Measurements from ENCODE around the gene PROP1. TPM values are rescaled to one million over a fixed set of nuclear protein-coding genes. Genes with fewer than 3 reads are reported as not detected.
A peak's percentile ranks its signal among the peaks of the same experiment; 100 is the strongest.
"Not testable (repeated sequence)": the region's sequence is repeated elsewhere in the genome, so short reads cannot be mapped to it uniquely, and the experiment has no call there.

Gene PROP1
- total and polyA plus RNA-seq, 4 donors, result not detected

DNA sequence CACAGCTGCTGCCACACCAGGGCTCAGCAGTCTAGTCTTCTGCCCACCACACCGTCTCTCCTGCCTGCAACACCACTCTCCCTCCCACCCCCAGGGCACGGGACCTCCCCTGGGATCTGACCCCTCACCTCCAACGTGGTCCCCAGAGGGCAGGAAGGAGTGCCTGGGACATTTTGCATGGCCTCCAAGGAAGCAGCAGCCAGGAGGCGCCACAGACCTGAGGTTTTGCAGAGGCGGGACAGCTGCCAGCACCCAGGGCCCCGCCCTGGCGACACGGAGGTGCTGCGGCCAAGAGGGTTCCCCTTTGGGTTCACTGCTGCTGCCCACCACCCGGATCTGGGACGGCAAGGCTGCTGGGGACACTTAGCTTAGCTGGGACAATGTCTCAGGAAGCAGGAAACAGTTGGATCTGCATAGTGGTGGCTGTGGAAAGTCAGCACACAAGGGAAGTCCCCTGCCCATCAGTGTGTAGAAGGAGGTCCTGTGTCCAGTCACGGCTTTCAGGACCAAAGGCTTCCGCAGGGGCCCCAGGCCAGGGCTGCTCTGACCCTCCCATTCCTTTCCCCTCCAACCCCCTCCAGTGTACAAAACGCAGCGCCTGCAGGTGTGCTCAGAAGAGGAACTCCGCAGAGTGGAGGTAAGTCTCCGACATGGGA, 13.8 kb downstream of the PROP1 start:
- Histone ChIP-seq H3K27ac (ENCODE audit: low read depth in 1 of 2, low read length in 1 of 2) (no peak overlapping the region), H3K9ac (ENCODE audit: insufficient read depth in 1 of 2, low read length in 2 of 2) (no peak overlapping the region), H3K36me3 (ENCODE audit: control insufficient read depth in 4 of 4, insufficient read depth in 4 of 4, low read length in 4 of 4) (no peaks in the 10 kb centered on the region), H3K27me3 (ENCODE audit: control insufficient read depth in 3 of 3, insufficient read depth in 3 of 3, low read length in 2 of 3) (peaks cover 12 to 56% (median 41%) of the 10 kb centered on the region in 3 donors), H3K4me3 (no peak overlapping the region), H3K9me3 (ENCODE audit: control insufficient read depth in 4 of 4, insufficient read depth in 3 of 4, low read length in 3 of 4) (peaks cover 0 to 7% (median 0%) of the 10 kb centered on the region in 4 donors), H3K4me1 (ENCODE audit: control insufficient read depth in 5 of 5, insufficient read depth in 5 of 5, low read length in 5 of 5) (peaks cover 0 to 3% (median 0%) of the 10 kb centered on the region in 5 donors)
- DNase-seq (no peak), ATAC-seq (ENCODE audit: insufficient read depth, low FRiP score) (no peak)
- WGBS, 2 donors, result 19 to 21% methylated on average over 17 of the region's 17 CpGs
- TF ChIP-seq, protein P1, sequence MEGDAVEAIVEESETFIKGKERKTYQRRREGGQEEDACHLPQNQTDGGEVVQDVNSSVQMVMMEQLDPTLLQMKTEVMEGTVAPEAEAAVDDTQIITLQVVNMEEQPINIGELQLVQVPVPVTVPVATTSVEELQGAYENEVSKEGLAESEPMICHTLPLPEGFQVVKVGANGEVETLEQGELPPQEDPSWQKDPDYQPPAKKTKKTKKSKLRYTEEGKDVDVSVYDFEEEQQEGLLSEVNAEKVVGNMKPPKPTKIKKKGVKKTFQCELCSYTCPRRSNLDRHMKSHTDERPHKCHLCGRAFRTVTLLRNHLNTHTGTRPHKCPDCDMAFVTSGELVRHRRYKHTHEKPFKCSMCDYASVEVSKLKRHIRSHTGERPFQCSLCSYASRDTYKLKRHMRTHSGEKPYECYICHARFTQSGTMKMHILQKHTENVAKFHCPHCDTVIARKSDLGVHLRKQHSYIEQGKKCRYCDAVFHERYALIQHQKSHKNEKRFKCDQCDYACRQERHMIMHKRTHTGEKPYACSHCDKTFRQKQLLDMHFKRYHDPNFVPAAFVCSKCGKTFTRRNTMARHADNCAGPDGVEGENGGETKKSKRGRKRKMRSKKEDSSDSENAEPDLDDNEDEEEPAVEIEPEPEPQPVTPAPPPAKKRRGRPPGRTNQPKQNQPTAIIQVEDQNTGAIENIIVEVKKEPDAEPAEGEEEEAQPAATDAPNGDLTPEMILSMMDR (IDR thresholded peaks at IDR 0.05; ENCODE audit: control extremely low read depth, extremely low read depth), result peak; percentile 11

DNA sequence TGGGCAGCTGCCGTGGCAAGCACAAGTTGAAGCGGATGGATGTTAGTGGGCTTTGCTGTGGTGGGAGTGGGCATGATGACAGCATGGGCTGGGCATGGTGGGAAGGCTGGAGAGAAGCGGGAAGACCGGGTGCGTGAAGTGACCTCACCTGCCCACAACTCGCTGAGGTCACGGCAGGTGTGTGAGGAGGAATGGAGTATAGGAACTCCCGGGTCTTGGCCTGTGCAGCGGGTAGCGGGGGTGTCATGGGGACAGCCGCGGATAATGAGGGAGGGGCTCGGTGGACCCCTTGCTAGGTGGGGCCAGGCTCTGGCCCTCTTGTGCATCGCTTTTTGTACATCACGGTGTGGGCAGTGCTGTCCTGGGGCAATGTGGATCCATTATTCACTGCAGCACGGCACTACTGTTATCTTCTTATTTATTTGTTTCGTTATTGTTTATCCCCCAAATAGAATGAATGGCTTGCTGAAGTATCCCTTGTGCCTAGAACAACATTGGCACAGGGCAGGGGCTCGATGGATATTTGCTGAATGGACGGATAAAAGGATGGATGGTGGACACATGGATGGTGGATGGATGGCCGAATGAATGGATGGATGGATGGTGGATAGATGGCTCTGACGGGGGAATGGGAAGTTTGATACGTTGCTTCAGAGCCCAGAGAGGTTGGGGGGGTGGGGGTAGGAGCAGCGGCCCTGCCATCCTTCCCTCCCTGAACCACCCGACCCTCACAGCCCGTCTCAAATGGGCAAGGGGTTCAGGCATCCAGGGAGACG, 14.6 kb downstream of the PROP1 start:
- peaks cover 0 to 3% (median 0%) of the 10 kb centered on the region in 5 donors for H3K4me1 ChIP-seq (ENCODE audit: control insufficient read depth in 5 of 5, insufficient read depth in 5 of 5, low read length in 5 of 5)
- H3K27me3 ChIP-seq (ENCODE audit: control insufficient read depth in 3 of 3, insufficient read depth in 3 of 3, low read length in 2 of 3), result peaks cover 12 to 55% (median 40%) of the 10 kb centered on the region in 3 donors
- H3K27ac ChIP-seq (ENCODE audit: low read depth in 1 of 2, low read length in 1 of 2), result no peak overlapping the region
- no peak overlapping the region for H3K4me3 ChIP-seq
- H3K9ac ChIP-seq (ENCODE audit: insufficient read depth in 1 of 2, low read length in 2 of 2), result no peak overlapping the region
- 76 to 79% methylated on average over 26 of the region's 26 CpGs for WGBS, 2 donors
- no peaks in the 10 kb centered on the region for H3K36me3 ChIP-seq (ENCODE audit: control insufficient read depth in 4 of 4, insufficient read depth in 4 of 4, low read length in 4 of 4)
- no peak for DNase-seq
- no peak for ATAC-seq (ENCODE audit: insufficient read depth, low FRiP score)
- TF ChIP-seq, protein P1 (IDR thresholded peaks at IDR 0.05; ENCODE audit: control extremely low read depth, extremely low read depth), result no peak
- H3K9me3 ChIP-seq (ENCODE audit: control insufficient read depth in 4 of 4, insufficient read depth in 3 of 4, low read length in 3 of 4), result peaks cover 0 to 7% (median 0%) of the 10 kb centered on the region in 4 donors

DNA sequence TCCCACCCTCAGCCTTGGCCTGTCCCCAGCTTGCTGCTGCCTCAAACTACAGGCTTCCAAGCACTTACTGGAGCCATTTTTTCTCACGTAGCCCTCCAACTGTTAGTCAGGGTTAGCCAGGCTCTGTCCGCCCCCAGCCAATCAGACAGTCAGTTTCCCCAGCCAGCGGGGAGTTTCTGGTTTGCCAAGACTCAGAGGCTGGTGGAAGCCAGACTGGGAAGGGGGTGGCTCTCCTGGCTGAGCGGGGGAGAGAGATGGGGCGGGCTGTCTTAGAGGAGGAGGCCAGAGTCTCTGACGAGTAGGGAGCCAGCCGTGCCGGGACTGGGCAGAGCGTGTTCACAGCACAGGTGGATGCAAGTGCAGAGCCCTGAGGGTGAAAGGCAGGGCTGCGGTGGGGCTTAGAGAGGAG, 15.3 kb downstream of the PROP1 start:
- peaks cover 0 to 7% (median under 1%) of the 10 kb centered on the region in 4 donors for H3K9me3 ChIP-seq (ENCODE audit: control insufficient read depth in 4 of 4, insufficient read depth in 3 of 4, low read length in 3 of 4)
- H3K4me3 ChIP-seq, result no peak overlapping the region
- H3K9ac ChIP-seq (ENCODE audit: insufficient read depth in 1 of 2, low read length in 2 of 2), result no peak overlapping the region
- TF ChIP-seq, protein P1 (IDR thresholded peaks at IDR 0.05; ENCODE audit: control extremely low read depth, extremely low read depth), result no peak
- peaks cover 0 to 3% (median 0%) of the 10 kb centered on the region in 5 donors for H3K4me1 ChIP-seq (ENCODE audit: control insufficient read depth in 5 of 5, insufficient read depth in 5 of 5, low read length in 5 of 5)
- H3K27me3 ChIP-seq (ENCODE audit: control insufficient read depth in 3 of 3, insufficient read depth in 3 of 3, low read length in 2 of 3), result peaks cover 12 to 48% (median 33%) of the 10 kb centered on the region in 3 donors
- ATAC-seq (ENCODE audit: insufficient read depth, low FRiP score) (no peak), DNase-seq (peak in 2 of 3 donors; percentile 6 to 10)
- H3K27ac ChIP-seq (ENCODE audit: low read depth in 1 of 2, low read length in 1 of 2), result no peak overlapping the region
- 44 to 62% methylated on average over 10 of the region's 10 CpGs for WGBS, 2 donors
- no peaks in the 10 kb centered on the region for H3K36me3 ChIP-seq (ENCODE audit: control insufficient read depth in 4 of 4, insufficient read depth in 4 of 4, low read length in 4 of 4)

DNA sequence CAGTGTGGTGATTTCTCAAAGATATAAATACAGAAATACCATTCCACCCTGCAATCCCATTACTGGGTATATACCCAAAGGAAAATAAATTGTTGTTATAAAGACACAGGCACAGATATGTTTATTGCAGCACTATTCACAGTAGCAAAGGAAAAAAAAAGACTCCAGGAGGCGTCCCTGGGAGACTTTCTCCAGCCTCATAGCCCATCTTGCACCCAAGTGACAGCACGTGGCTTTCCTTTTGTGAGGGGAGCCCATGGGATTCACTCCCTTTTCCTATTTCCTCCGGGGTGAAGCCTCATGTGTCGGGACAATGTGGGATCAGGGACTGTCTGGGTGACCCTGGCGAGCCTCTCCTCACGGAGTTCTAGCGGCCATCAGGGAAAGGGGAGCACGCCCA, 18.4 kb downstream of the PROP1 start:
- not testable (repeated sequence) for H3K36me3 ChIP-seq (ENCODE audit: control insufficient read depth in 4 of 4, insufficient read depth in 4 of 4, low read length in 4 of 4); ATAC-seq (ENCODE audit: insufficient read depth, low FRiP score); H3K9me3 ChIP-seq (ENCODE audit: control insufficient read depth in 4 of 4, insufficient read depth in 3 of 4, low read length in 3 of 4); DNase-seq; H3K4me1 ChIP-seq (ENCODE audit: control insufficient read depth in 5 of 5, insufficient read depth in 5 of 5, low read length in 5 of 5); H3K9ac ChIP-seq (ENCODE audit: insufficient read depth in 1 of 2, low read length in 2 of 2); H3K4me3 ChIP-seq; H3K27ac ChIP-seq (ENCODE audit: low read depth in 1 of 2, low read length in 1 of 2)
- H3K27me3 ChIP-seq (ENCODE audit: control insufficient read depth in 3 of 3, insufficient read depth in 3 of 3, low read length in 2 of 3), result peaks cover 0 to 20% (median 12%) of the 10 kb centered on the region in 3 donors
- 44 to 57% methylated on average over 6 to 7 of the region's 8 CpGs for WGBS, 2 donors

Data from lung (tissue), 12 donors.